Loucy (cell line): Measurements from ENCODE around the gene HLA-DMB.
A peak's percentile ranks its signal among the peaks of the same experiment; 100 is the strongest.

Experiments
- H2AFZ ChIP-seq: fragments of 200-600 bp; sonication (generic); 2 replicates; pipeline ENCODE4 v1.6.0; 2016; ENCODE audit warnings: antibody characterized with exemption, mild to moderate bottlenecking, low read length, moderate library complexity
- H3F3A ChIP-seq: fragments of 200-600 bp; 2 replicates; pipeline ENCODE4 v1.6.0; 2016; ENCODE audit warnings: antibody characterized with exemption, low read depth, mild to moderate bottlenecking
- H3K27me3 ChIP-seq: fragments of 200-600 bp; sonication (generic); 2 replicates; pipeline ENCODE4 v1.6.1; 2014; ENCODE audit warnings: low read length, mild to moderate bottlenecking; ENCODE audit not compliant: insufficient read depth, poor library complexity, severe bottlenecking
- H3K36me3 ChIP-seq: fragments of 200-600 bp; sonication (generic); 2 replicates; pipeline ENCODE4 v1.6.1; 2016; ENCODE audit warnings: low read length; ENCODE audit not compliant: insufficient read depth
- H3K4me1 ChIP-seq: fragments of 200-600 bp; sonication (generic); 2 replicates; pipeline ENCODE4 v1.5.1; 2014; ENCODE audit warnings: low read length, mild to moderate bottlenecking; ENCODE audit not compliant: insufficient read depth, poor library complexity, severe bottlenecking
- H3K4me2 ChIP-seq: fragments of 200-600 bp; sonication (generic); 2 replicates; pipeline ENCODE4 v1.6.0; 2014; ENCODE audit warnings: antibody characterized with exemption, low read length, low read depth, mild to moderate bottlenecking; ENCODE audit not compliant: poor library complexity, severe bottlenecking
- H3K4me3 ChIP-seq: fragments of 200-600 bp; sonication (generic); 2 replicates; pipeline ENCODE4 v1.5.1; 2014; ENCODE audit warnings: low read length, mild to moderate bottlenecking, mixed read lengths; ENCODE audit not compliant: poor library complexity, severe bottlenecking
- H3K79me2 ChIP-seq: fragments of 200-600 bp; sonication (generic); 2 replicates; pipeline ENCODE4 v1.6.1; 2014; ENCODE audit warnings: low read length; ENCODE audit not compliant: insufficient read depth
- H3K9ac ChIP-seq: fragments of 200-600 bp; sonication (generic); 2 replicates; pipeline ENCODE4 v1.6.0; 2014; ENCODE audit warnings: mild to moderate bottlenecking, low read depth, low read length, moderate library complexity; ENCODE audit not compliant: poor library complexity, severe bottlenecking
- H3K9me2 ChIP-seq: fragments of 200-600 bp; sonication (generic); replicated peaks from 2 replicates; pipeline ENCODE4 v1.6.1; 2016; ENCODE audit warnings: low read depth, low read length, mixed read lengths
- H3K9me3 ChIP-seq: fragments of 200-600 bp; sonication (generic); 2 replicates; pipeline ENCODE4 v1.6.1; 2014; ENCODE audit warnings: mild to moderate bottlenecking, antibody characterized with exemption, low read length, low read depth; ENCODE audit not compliant: insufficient read depth
- H4K20me1 ChIP-seq: fragments of 200-600 bp; sonication (generic); 2 replicates; pipeline ENCODE4 v1.6.0; 2014; ENCODE audit warnings: antibody characterized with exemption, low read length, mild to moderate bottlenecking; ENCODE audit not compliant: insufficient read depth, poor library complexity, severe bottlenecking
- EZH2phosphoT487 ChIP-seq: fragments of 200-600 bp; IDR thresholded peaks from 2 replicates; pipeline ENCODE4 v1.6.1; 2018; ENCODE audit warnings: antibody characterized with exemption, mild to moderate bottlenecking, moderate library complexity, borderline replicate concordance
- TF ChIP-seq, protein P1 (sequence below): fragments of 200-600 bp; sonication (generic); conservative IDR thresholded peaks from 2 replicates; pipeline ENCODE4 v1.5.1; 2014; ENCODE audit warnings: mild to moderate bottlenecking, antibody characterized with exemption, low read length

Gene HLA-DMB

DNA sequence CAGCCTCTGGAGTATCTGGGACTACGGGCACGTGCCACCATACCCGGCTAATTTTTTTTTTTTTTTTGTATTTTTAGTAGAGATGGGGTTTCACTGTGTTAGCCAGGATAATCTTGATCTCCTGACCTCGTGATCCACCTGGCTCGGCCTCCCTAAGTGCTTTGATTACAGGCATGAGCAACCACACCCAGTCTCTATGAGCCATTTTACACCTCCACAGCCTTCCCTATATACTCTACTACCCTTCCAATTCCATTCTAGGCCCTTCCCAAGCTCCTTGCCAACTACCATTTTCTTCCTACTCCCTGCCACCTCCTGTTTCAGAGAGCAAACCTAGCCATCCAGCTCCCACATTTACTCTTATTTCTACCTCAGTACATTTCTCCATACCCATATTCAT, 19.7 kb upstream of the HLA-DMB start:
- H4K20me1 ChIP-seq = no peaks in the 10 kb centered on the region
- H3K4me2 ChIP-seq = no peak overlapping the region
- H3F3A ChIP-seq = no peaks in the 10 kb centered on the region
- no peaks in the 10 kb centered on the region for H3K9me2 ChIP-seq
- peaks cover 3% of the 10 kb centered on the region; the same call in 1 of the 2 replicates for H3K79me2 ChIP-seq
- no peak overlapping the region for H3K9ac ChIP-seq
- no peaks in the 10 kb centered on the region for H3K9me3 ChIP-seq
- H3K4me3 ChIP-seq = no peak overlapping the region
- TF ChIP-seq, protein P1, sequence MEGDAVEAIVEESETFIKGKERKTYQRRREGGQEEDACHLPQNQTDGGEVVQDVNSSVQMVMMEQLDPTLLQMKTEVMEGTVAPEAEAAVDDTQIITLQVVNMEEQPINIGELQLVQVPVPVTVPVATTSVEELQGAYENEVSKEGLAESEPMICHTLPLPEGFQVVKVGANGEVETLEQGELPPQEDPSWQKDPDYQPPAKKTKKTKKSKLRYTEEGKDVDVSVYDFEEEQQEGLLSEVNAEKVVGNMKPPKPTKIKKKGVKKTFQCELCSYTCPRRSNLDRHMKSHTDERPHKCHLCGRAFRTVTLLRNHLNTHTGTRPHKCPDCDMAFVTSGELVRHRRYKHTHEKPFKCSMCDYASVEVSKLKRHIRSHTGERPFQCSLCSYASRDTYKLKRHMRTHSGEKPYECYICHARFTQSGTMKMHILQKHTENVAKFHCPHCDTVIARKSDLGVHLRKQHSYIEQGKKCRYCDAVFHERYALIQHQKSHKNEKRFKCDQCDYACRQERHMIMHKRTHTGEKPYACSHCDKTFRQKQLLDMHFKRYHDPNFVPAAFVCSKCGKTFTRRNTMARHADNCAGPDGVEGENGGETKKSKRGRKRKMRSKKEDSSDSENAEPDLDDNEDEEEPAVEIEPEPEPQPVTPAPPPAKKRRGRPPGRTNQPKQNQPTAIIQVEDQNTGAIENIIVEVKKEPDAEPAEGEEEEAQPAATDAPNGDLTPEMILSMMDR = no peak
- TF ChIP-seq EZH2phosphoT487 = no peak
- no peak overlapping the region for H2AFZ ChIP-seq
- H3K4me1 ChIP-seq = no peaks in the 10 kb centered on the region
- no peaks in the 10 kb centered on the region for H3K27me3 ChIP-seq
- no peaks in the 10 kb centered on the region for H3K36me3 ChIP-seq

DNA sequence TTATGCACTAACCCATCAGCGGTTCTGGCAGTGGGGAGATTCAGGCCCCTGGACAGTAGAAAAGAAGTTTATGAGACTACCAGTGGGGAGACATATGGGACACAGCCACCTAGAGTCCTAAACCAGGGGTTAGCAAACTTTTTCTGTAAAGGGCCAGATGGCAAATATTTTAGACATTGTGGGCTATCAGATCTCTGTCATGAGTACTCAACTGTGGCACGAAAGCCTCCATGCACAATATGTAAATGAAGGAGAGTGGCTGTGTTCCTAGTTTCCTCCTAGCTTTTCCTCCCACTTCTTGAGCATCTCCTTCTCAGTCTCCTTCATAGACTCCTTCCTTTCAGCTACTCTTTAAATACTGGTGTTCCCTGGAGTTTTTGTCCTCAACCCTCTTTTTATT, 15.3 kb upstream of the HLA-DMB start:
- no peak for TF ChIP-seq EZH2phosphoT487
- TF ChIP-seq, protein P1 = no peak
- Histone ChIP-seq H3F3A (no peaks in the 10 kb centered on the region), H3K79me2 (no peaks in the 10 kb centered on the region), H4K20me1 (no peaks in the 10 kb centered on the region), H3K9me2 (no peaks in the 10 kb centered on the region), H3K9me3 (no peaks in the 10 kb centered on the region), H3K4me1 (peaks cover 11% of the 10 kb centered on the region), H3K4me2 (no peak overlapping the region), H2AFZ (no peak overlapping the region), H3K36me3 (no peaks in the 10 kb centered on the region), H3K9ac (no peak overlapping the region), H3K4me3 (no peak overlapping the region), H3K27me3 (no peaks in the 10 kb centered on the region)

DNA sequence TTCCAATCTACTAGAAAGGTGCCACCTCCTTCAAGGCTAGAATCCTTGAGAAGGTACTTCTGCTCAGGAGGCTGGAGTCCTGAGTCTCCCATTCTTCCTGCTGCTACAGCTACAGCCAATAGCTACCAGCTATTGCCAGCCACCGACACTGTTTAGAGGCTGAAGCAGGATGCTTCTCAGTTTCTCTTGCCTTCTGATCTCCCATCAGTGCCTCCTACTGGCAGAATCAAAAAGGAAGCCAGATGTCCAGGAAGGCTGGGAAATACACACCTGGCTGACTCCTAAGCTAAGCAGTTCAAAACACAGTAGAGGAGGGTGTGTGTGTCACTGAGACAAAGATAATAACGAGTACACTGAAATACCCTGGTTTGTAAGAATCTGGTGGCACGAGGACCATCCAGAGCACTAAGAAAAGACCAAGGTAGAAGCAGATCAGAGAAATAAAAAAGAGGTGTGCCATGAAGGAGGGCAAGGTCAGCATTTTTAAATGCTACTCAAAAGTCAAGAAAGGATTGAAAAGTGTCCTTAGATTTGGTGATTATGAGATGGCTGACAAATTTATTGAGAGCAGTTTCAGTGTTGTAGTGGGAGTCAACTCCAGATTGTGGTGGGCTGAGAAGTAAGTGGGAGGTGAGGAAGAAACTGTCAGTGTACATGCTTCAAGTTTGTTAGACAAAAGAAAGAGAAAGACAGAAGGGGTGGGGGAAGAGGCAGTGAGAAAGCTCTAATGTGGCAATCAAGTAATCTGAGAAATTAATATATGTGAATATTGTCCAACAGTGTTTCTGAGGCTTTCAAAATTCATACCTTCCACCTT, 14.4 kb upstream of the HLA-DMB start:
- no peaks in the 10 kb centered on the region for H4K20me1 ChIP-seq
- H3K4me2 ChIP-seq = no peak overlapping the region
- no peak for TF ChIP-seq EZH2phosphoT487
- TF ChIP-seq, protein P1 = peak; percentile 80
- H3K79me2 ChIP-seq = no peaks in the 10 kb centered on the region
- no peaks in the 10 kb centered on the region for H3K36me3 ChIP-seq
- H3F3A ChIP-seq = no peaks in the 10 kb centered on the region
- no peaks in the 10 kb centered on the region for H3K9me3 ChIP-seq
- H3K9me2 ChIP-seq = no peaks in the 10 kb centered on the region
- no peak overlapping the region for H3K9ac ChIP-seq
- H3K4me1 ChIP-seq = peaks cover 11% of the 10 kb centered on the region
- no peaks in the 10 kb centered on the region for H3K27me3 ChIP-seq
- H2AFZ ChIP-seq = no peak overlapping the region
- no peak overlapping the region for H3K4me3 ChIP-seq
